CD14-positive monocyte (primary cell): ENCODE measurements around the gene LCE1E. TPM values are rescaled to one million over a fixed set of nuclear protein-coding genes. Genes with fewer than 3 reads are reported as not detected.

Experiments used
- DNase-seq, 3 donors: peaks; one replicate each; pipeline ENCODE4 v3.0.0-alpha.2; 2011 to 2022
- H2AFZ ChIP-seq: 2 replicates; pipeline ENCODE4 v1.6.0; 2012; ENCODE audit warnings: mild to moderate bottlenecking, low read depth, low read length, inconsistent platforms; ENCODE audit not compliant: insufficient read depth, poor library complexity, severe bottlenecking
- H3K27ac ChIP-seq, 2 donors: 1 replicate in 1 of 2; 2 replicates in 1 of 2; pipeline ENCODE4 v1.5.1; 2012 to 2013; ENCODE audit warnings: low read length in 2 of 2, control low read depth in 1 of 2, inconsistent platforms in 1 of 2, low read depth in 1 of 2, mild to moderate bottlenecking in 1 of 2
- H3K27me3 ChIP-seq, 2 donors: one replicate each; pipeline versions ENCODE4 v1.6.0 to v1.6.1; 2011 to 2013; ENCODE audit warnings: low read length in 2 of 2; ENCODE audit not compliant: control insufficient read depth in 2 of 2, insufficient read depth in 2 of 2
- H3K36me3 ChIP-seq, 2 donors: replicated peaks in 1 of 2; 1 replicate in 1 of 2; 2 replicates in 1 of 2; pipeline versions ENCODE4 v1.5.1 to v1.6.1; 2012 to 2013; ENCODE audit warnings: low read length in 2 of 2, control low read depth in 1 of 2, inconsistent platforms in 1 of 2, mild to moderate bottlenecking in 1 of 2; ENCODE audit not compliant: insufficient read depth in 2 of 2, control insufficient read depth in 1 of 2
- H3K4me1 ChIP-seq, 2 donors: 1 replicate in 1 of 2; 2 replicates in 1 of 2; pipeline versions ENCODE4 v1.5.1 to v1.6.1; 2012 to 2013; ENCODE audit warnings: low read length in 2 of 2, control low read depth in 1 of 2, inconsistent platforms in 1 of 2, mild to moderate bottlenecking in 1 of 2, moderate library complexity in 1 of 2; ENCODE audit not compliant: insufficient read depth in 2 of 2, control insufficient read depth in 1 of 2
- H3K4me2 ChIP-seq: replicated peaks from 2 replicates; pipeline ENCODE3; 2012; ENCODE audit warnings: low read length, moderate library complexity, mild to moderate bottlenecking; ENCODE audit not compliant: poor library complexity, severe bottlenecking; ENCODE audit errors: extremely low read depth
- H3K4me3 ChIP-seq, 3 experiments: fragments of 200-600 bp in 1 of 3; sonication (generic) in 1 of 3; replicated peaks in 1 of 3; 1 replicate in 2 of 3; 2 replicates in 1 of 3; pipeline ENCODE4 v1.5.1; 2011 to 2013; ENCODE audit warnings: low read length in 3 of 3, mild to moderate bottlenecking in 3 of 3, control low read depth in 2 of 3, low read depth in 2 of 3, inconsistent platforms in 1 of 3, moderate library complexity in 1 of 3
- H3K79me2 ChIP-seq: 2 replicates; pipeline ENCODE4 v1.6.0; 2012; ENCODE audit warnings: mild to moderate bottlenecking, control low read depth, inconsistent platforms, low read length, moderate library complexity; ENCODE audit not compliant: insufficient read depth
- H3K9ac ChIP-seq: 2 replicates; pipeline ENCODE4 v1.6.0; 2017; ENCODE audit warnings: low read length, mild to moderate bottlenecking; ENCODE audit not compliant: insufficient read depth, poor library complexity, severe bottlenecking
- H3K9me3 ChIP-seq, 2 donors: replicated peaks in 1 of 2; 1 replicate in 1 of 2; 2 replicates in 1 of 2; pipeline versions ENCODE4 v1.5.1 to v1.6.1; 2012 to 2013; ENCODE audit warnings: low read length in 2 of 2, control low read depth in 1 of 2; ENCODE audit not compliant: control insufficient read depth in 1 of 2, insufficient read depth in 1 of 2
- H4K20me1 ChIP-seq: 2 replicates; pipeline ENCODE4 v1.6.0; 2012; ENCODE audit warnings: mild to moderate bottlenecking, low read length, control low read depth, moderate library complexity; ENCODE audit not compliant: insufficient read depth
- H3K27ac Mint-ChIP-seq, 7 donors: one replicate each; pipeline ENCODE4 v1.8.0; 2020; ENCODE audit warnings: mild to moderate bottlenecking in 7 of 7, mixed read lengths in 7 of 7, moderate library complexity in 6 of 7, inconsistent platforms in 2 of 7
- H3K27me3 Mint-ChIP-seq, 3 donors: one replicate each; pipeline ENCODE4 v1.8.0; 2021 to 2022; ENCODE audit warnings: low read depth in 3 of 3, mild to moderate bottlenecking in 3 of 3, mixed read lengths in 3 of 3, moderate library complexity in 3 of 3, inconsistent platforms in 1 of 3
- H3K36me3 Mint-ChIP-seq, 2 donors: one replicate each; pipeline ENCODE4 v1.8.0; 2020; ENCODE audit warnings: mixed read lengths in 2 of 2, inconsistent platforms in 1 of 2, mild to moderate bottlenecking in 1 of 2
- H3K4me1 Mint-ChIP-seq: one replicate; pipeline ENCODE4 v1.8.0; 2020; ENCODE audit warnings: mild to moderate bottlenecking, mixed read lengths
- H3K4me3 Mint-ChIP-seq, 2 donors: one replicate each; pipeline ENCODE4 v1.8.0; 2020; ENCODE audit warnings: mild to moderate bottlenecking in 2 of 2, mixed read lengths in 2 of 2, moderate library complexity in 1 of 2
- H3K9me3 Mint-ChIP-seq, 7 donors: one replicate each; pipeline ENCODE4 v1.8.0; 2020 to 2022; ENCODE audit warnings: mixed read lengths in 7 of 7, mild to moderate bottlenecking in 6 of 7, moderate library complexity in 6 of 7, inconsistent platforms in 2 of 7
- WGBS: methylation state at CpG from one replicate; pipeline ENCODE4 v1.1.5; 2013; ENCODE audit warnings: missing lambda C conversion rate; ENCODE audit not compliant: insufficient coverage; 5-methylcytosine and 5-hydroxymethylcytosine counted together
- intact Hi-C, 2 donors: fragments of 100-400 bp; cut with micrococcal nuclease; formaldehyde crosslinking; loops; one replicate each; pipeline versions ENCODE4 v1.15.0 to v1.15.1; 2023
- polyA plus RNA-seq, 3 donors: library from polyadenylated mRNA; depleted of rRNA in 1 of 3; unstranded in 2 of 3; stranded (reverse) in 1 of 3; fragments of 300-500 nt in 2 of 3; fragments of >200 nt in 1 of 3; fragmentation: Illumina TruSeq in 2 of 3; gene quantifications; 1 replicate in 2 of 3; 2 replicates in 1 of 3; pipeline ENCODE4 v1.2.3, GENCODE V29; 2012 to 2021
- TF ChIP-seq, protein P1 (sequence below): fragments of 200-600 bp; IDR thresholded peaks from one replicate; pipeline ENCODE4 v1.8.0; 2022; ENCODE audit warnings: antibody characterized with exemption, mild to moderate bottlenecking

LCE1E gene
- polyA plus RNA-seq, 3 donors = not detected

DNA sequence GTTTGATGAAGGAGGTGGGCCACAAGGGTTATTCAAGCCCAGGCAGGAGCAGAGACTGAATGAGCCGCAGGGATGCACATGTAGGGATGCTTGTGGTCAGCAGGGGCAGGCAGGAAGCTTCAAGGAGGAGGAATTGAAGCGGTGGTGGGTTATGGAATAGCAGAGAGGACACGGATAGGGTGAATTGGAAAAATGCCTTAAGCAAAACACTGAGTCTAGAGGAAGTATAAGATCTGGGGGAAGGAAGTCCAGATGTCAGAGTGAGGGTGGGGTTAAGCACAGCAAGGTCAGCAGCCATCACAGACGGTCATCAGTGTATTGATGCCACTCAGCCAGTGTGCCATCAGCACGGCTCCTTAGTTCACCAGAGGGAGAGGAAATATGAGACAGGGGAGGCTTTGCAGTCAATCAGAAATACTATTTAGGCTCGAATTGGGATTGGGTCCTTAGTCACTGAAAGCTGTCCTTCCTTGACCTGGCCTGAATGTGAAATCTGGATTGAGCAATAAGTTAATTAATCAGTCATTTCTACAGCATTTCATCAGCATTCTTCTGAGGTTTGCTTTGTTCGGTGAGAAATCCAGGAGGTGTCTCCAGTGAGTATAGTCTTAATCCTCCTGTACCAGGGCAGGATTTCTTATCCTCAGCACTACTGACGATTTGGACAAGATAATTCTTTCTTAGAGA lies 17.1 kb upstream of the LCE1E start:
- intact Hi-C loops = no loop called here
- no peaks in the 10 kb centered on the region for H4K20me1 ChIP-seq
- Mint-ChIP-seq H3K27me3 (peaks cover 1 to 7% (median 4%) of the 10 kb centered on the region in 3 donors), H3K4me3 (no peak overlapping the region), H3K4me1 (no peaks in the 10 kb centered on the region), H3K36me3 (no peaks in the 10 kb centered on the region), H3K27ac (no peak overlapping the region), H3K9me3 (peaks cover 0 to 11% (median 6%) of the 10 kb centered on the region in 7 donors)
- H3K79me2 ChIP-seq = no peaks in the 10 kb centered on the region
- no peaks in the 10 kb centered on the region for H3K4me1 ChIP-seq
- H3K4me3 ChIP-seq = no peak overlapping the region
- H3K9ac ChIP-seq = no peak overlapping the region
- no peaks in the 10 kb centered on the region for H3K27me3 ChIP-seq
- no peak overlapping the region for H2AFZ ChIP-seq
- H3K27ac ChIP-seq = no peak overlapping the region
- DNase-seq = no peak
- no peak overlapping the region for H3K4me2 ChIP-seq
- H3K36me3 ChIP-seq = no peaks in the 10 kb centered on the region
- 58% methylated on average over 5 of the region's 8 CpGs for WGBS
- TF ChIP-seq, protein P1, sequence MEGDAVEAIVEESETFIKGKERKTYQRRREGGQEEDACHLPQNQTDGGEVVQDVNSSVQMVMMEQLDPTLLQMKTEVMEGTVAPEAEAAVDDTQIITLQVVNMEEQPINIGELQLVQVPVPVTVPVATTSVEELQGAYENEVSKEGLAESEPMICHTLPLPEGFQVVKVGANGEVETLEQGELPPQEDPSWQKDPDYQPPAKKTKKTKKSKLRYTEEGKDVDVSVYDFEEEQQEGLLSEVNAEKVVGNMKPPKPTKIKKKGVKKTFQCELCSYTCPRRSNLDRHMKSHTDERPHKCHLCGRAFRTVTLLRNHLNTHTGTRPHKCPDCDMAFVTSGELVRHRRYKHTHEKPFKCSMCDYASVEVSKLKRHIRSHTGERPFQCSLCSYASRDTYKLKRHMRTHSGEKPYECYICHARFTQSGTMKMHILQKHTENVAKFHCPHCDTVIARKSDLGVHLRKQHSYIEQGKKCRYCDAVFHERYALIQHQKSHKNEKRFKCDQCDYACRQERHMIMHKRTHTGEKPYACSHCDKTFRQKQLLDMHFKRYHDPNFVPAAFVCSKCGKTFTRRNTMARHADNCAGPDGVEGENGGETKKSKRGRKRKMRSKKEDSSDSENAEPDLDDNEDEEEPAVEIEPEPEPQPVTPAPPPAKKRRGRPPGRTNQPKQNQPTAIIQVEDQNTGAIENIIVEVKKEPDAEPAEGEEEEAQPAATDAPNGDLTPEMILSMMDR = no peak
- H3K9me3 ChIP-seq = no peaks in the 10 kb centered on the region

DNA sequence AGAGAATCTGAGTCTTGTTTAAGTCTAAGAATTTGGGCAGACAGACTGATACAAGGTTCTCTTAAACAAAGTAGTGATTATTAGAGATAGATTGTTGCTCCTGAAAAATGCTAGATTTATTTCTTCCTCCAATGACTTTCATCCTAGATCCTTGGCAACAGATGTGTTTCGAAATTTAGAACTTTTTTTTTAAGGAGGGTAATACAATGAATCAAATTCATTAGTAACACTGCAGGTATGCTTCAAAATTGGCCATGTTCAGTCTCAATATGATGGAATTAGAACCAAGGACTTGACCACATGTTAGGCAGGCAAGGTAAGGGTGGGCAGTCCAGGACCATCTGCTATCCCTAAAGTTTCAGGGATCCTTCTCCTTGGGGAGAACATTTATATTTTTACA lies 15.6 kb upstream of the LCE1E start:
- H3K9ac ChIP-seq = no peak overlapping the region
- Mint-ChIP-seq H3K4me1 (no peaks in the 10 kb centered on the region), H3K9me3 (peaks cover 2 to 11% (median 6%) of the 10 kb centered on the region in 7 donors), H3K36me3 (no peaks in the 10 kb centered on the region), H3K27ac (no peak overlapping the region), H3K27me3 (peaks cover 0 to 8% (median 7%) of the 10 kb centered on the region in 3 donors), H3K4me3 (no peak overlapping the region)
- no peak for DNase-seq
- no peaks in the 10 kb centered on the region for H4K20me1 ChIP-seq
- no peaks in the 10 kb centered on the region for H3K9me3 ChIP-seq
- no peak overlapping the region for H3K4me2 ChIP-seq
- no peak overlapping the region for H3K27ac ChIP-seq
- no peak overlapping the region for H3K4me3 ChIP-seq
- intact Hi-C loops = no loop called here
- no peaks in the 10 kb centered on the region for H3K4me1 ChIP-seq
- no peaks in the 10 kb centered on the region for H3K36me3 ChIP-seq
- no peaks in the 10 kb centered on the region for H3K27me3 ChIP-seq
- H3K79me2 ChIP-seq = no peaks in the 10 kb centered on the region
- no CpG with 5 or more reads among the region's 1 CpG for WGBS
- no peak overlapping the region for H2AFZ ChIP-seq
- TF ChIP-seq, protein P1 = no peak
